ENCODE results near the gene CORO6.

- TF ChIP-seq CTCF (IDR thresholded peaks at IDR 0.05; ENCODE audit: low read depth, low read length, missing input control) (no peak), MAX (IDR thresholded peaks at IDR 0.05) (no peak), SP1 (IDR thresholded peaks at IDR 0.05) (no peak), REST (IDR thresholded peaks at IDR 0.05) (peak; percentile 97), TAF1 (conservative IDR thresholded peaks at IDR 0.05) (no peak), RXRA (IDR thresholded peaks at IDR 0.05) (no peak), HNF4A (conservative IDR thresholded peaks at IDR 0.05) (no peak)
These were observed 28.9 kb downstream of the CORO6 start for GRCh38 chr17:29593591-29594518.
